T follicular helper cell (primary cell): Measurements from ENCODE around the gene IL17C.

Experiments
- DNase-seq: peaks from one replicate; pipeline ENCODE4 v3.0.0-alpha.2; 2020; ENCODE audit warnings: low read depth

IL17C gene

DNA sequence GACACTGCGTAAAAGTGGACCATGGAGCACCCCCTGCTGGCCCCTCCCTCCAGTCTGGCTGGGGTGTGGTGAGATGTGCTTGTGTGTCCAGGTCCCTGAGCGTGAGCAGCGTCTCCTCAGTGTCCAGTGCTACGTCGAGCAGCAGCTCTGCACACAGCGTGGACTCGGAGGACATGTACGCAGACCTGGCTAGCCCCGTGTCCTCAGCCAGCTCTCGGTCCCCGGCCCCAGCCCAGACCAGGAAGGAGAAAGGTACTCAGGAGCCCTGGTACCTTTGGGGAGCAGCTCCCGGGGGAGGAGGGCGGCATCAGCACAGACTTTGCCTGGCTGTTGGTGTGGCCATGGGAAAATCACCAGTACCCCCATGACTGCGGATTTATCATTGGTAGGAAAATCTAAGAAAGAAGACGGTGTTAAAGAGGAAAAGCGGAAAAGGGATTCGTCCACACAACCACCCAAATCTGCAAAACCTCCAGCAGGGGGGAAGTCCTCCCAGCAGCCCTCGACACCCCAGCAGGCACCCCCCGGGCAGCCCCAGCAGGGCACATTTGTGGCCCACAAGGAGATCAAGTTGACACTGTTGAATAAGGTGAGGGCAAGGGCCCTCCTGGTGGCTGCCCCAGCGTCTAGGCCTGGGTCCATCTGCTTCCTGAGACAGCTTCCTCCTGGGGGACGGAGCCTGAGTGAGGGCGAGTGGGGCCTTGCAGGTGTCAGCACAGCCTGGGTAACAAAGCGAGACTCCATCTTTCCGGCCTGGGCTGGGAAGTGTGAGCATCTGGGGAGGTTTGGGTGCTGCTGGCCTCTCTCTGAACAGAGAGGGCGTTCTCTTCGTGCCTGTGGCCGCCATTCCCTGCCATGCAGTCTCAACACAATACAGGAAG is 10.6 kb upstream of the IL17C start:
- no peak for DNase-seq

DNA sequence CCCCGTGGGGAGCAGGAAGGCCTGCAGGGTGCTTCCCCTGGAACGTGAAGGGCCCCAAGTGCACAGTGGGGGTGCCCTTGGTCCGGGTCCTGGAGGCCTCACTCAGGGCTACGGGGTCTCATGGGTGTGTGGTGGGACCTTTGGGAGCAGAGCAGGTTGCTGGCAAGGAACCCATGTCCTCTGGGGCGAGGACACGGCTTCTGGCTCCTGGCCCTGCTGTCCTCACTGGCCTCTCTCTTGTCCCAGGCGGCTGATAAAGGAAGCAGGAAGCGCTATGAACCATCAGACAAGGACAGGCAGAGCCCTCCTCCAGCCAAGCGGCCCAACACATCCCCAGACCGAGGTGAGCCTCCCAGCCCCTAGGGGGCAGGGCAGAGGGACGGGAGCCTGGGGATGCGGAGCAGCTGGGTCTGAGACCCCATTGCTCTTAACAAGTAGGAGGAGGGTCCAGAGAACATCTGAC is 9.8 kb upstream of the IL17C start:
- no peak for DNase-seq

GRCh38 chr16:88629835-88630234 is 8.5 kb upstream of the IL17C start:
- no peak for DNase-seq

- no peak for DNase-seq
These were observed 7.9 kb upstream of the IL17C start for GRCh38 chr16:88630433-88630832.

GRCh38 chr16:88630941-88631340 is 7.4 kb upstream of the IL17C start:
- DNase-seq = no peak

- no peak for DNase-seq
These were observed 7.0 kb upstream of the IL17C start for GRCh38 chr16:88631384-88631783.

- DNase-seq = no peak
These were observed 6.3 kb upstream of the IL17C start for GRCh38 chr16:88631920-88632586.

GRCh38 chr16:88632587-88632930 is 5.8 kb upstream of the IL17C start:
- DNase-seq = no peak

GRCh38 chr16:88633684-88634140 is 4.7 kb upstream of the IL17C start:
- peak; percentile 15 for DNase-seq

DNA sequence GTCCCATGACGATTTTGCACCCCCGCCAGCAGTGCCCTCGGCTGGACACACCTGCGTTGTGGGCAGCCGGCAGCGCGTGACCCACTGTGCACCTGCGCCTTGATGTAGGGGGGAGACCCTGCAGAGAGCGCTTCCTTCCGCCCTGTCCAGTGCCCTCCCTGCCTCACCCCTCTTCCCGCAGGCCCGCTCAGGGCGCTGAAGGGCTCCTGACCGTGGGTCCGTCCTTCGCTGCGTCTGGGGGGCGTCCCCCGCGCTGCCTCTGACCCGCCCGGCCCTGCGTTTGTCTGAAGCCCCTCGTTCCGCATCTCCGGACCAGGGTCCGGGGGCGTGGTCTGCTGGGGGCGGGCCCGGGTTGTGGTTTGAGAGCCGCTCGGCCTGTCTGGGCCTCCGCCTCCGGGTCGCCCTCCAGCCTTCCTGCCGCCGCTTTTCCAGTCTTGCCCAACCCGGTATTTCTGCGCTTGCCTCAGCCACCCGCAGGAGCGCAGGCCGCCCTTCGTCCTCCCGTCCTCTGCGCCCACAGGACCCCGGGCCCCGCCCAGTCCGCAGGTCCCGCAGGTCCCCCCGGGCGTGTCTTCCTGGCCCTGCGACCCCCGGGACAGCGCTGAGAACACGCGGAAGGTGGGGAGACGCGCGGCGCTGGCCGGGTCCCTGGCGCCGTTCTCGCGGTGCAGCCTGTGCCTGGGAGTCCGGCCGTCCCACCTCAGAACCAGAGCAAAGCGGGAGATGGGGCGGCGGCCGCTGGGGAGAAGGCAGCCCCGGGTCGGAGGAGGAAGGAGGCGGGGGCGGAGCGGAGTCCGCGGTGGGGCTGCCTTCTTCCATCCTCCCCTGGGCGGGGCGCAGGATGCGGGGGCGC is 4.0 kb upstream of the IL17C start:
- no peak for DNase-seq

GRCh38 chr16:88634994-88635670 is 3.2 kb upstream of the IL17C start:
- no peak for DNase-seq

- DNase-seq = no peak
These were observed 2.6 kb upstream of the IL17C start for GRCh38 chr16:88635671-88636319.

DNA sequence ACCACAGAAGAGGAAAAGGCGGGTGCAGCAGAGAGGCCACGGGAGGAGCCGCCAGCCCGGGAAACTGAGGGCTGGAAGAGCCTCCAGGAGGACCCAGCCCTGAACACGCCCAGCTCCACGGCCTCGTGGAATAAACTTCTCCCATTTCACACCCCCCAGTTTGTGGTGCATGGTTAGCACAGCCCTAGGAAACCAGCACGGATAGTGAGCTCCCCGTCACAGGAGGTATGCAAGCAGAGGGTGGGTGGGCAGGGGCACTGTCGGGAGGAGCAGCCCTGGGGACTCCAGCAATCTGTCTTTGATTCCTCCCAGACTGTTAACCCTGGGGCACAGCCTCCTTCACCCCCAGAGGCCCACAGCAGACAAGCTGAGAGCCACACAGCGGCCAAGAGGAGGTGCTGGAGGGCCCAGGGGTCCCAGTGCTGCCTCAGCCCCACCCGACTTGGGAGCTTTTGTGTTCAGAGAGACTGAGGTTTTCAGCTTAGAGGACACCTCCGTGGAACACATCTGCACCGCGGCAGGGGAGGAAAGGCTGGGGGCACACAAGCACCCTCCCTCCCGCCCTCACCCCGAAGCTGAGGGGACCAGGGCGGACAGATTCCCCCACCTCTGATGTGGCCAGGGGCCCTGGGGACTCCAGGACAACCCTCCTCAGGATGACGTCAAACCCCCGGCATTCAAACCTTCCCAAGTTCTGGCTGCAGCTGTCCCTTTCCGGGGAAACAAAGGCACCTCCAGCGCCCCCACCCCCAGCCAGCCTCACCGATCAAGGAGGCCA is 1.7 kb upstream of the IL17C start:
- no peak for DNase-seq

DNA sequence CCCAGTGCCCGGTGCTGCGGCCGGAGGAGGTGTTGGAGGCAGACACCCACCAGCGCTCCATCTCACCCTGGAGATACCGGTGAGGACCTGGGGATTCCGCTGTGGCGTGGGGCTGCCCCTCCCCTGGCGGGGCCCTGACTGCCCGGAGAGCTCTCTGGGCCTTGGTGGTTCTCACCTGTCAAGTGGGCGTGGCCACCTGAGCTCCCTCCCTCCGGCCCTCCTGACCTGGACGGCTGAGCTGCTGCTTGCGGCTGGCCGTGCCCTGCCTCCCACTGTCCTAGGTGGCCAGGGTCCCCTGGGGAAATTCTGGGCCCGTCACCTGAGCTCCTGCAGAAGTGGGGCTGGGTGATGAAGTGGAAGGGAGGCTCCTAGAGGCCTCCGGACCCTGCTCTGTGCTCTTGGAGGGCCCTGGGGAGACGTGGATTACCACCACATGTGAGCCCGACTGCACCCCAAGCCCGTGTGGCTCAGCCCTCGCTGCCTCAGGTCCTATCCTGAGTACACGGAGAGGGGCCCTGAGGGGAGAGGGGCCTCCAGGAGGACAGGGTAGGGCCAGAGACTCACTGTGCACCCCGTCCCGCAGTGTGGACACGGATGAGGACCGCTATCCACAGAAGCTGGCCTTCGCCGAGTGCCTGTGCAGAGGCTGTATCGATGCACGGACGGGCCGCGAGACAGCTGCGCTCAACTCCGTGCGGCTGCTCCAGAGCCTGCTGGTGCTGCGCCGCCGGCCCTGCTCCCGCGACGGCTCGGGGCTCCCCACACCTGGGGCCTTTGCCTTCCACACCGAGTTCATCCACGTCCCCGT is 1.1 kb downstream of the IL17C start:
- DNase-seq = no peak

GRCh38 chr16:88640039-88640495 is 1.7 kb downstream of the IL17C start:
- no peak for DNase-seq

DNA sequence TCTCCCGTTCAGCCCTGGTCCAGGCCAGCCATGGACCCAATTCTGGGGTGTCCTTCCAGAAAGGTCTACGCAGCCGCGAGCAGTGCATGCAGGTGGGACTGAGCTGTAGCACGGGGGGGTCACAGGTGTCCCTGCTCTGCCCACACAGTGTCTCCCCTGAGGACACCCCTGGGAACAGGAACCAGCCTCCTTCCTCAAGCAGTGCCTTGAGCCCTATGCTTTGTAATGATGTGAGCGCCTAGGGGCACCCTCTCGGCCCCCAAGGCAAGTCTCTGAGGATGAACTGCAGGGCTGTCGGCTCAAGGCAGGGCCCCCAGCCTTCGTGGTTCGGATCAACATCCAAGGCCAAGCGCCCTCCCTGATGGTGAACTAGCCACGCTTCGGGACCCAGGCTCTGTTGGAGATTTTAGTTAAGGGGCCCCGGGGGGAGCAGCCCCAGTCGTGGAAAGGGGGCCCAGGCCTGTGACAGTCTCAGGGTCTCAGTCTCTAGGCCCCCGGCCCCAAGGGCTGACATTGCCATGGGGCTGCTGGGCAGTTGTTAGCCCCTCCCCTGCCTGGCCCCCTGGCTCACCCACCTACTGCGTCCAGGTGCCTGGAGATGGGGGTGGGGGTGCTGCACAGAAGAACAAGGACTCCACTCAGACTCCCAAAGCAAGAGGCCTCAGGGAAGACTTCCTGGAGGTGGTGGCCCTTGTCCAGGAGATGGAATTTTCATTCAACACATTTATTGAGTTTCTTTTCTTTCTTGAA is 2.3 kb downstream of the IL17C start:
- no peak for DNase-seq

- no peak for DNase-seq
These were observed 4.7 kb downstream of the IL17C start for GRCh38 chr16:88642881-88643643.

DNA sequence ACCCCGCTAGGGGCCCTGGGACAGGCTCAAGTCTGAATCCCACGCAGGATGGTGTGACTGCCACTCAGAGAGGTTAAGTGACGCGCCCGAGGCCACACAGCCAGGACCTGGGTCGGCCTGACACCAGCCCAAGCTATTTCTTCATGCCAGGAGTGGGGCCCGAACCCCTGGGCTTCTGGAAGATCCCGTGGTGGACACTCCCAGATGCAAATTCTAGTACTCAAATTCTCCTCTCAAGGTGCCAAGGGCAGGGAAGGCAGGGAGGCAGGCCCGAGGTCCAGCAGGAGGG is 5.2 kb downstream of the IL17C start:
- DNase-seq = no peak
